CD4-positive, alpha-beta T cell treated with Interleukin-15 for 1 hour (primary cell): Measurements from ENCODE around the gene TM9SF1.

ENCODE experiments used
- DNase-seq: peaks from one replicate; pipeline ENCODE4 v3.0.0-alpha.2; 2020

TM9SF1 gene

GRCh38 chr14:24150061-24150460 is 45.2 kb downstream of the TM9SF1 start:
- no peak for DNase-seq

DNA sequence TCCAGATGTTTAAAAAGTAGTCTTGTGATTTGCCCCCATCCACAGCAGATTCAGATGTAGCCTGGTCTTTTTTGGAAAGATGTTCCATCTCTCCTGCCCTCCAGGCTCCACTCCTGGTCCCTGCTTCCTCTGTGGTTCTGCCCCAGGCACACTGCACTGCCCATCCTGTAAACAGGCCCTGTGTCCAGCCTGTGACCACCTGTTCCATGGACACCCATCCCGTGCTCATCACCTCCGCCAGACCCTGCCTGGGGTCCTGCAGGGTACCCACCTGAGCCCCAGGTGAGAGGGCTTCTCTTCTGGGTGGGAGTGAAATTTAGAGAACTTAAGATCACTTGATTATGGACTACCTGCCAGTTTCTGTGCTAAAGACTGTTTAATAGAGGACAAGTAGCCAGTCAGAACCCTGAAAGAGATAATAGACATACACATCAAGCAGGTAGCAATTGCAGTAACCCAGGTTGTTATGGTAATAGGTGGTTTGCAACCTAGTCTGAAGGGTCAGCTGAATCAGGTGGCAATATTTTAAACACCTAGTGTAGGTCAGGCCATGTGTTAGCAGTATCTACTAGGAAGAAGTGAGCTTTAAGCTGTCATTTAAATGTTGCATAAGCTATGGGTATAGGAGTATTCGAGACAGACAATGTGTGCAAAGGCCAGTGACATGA is 45.8 kb downstream of the TM9SF1 start:
- DNase-seq, result no peak

DNA sequence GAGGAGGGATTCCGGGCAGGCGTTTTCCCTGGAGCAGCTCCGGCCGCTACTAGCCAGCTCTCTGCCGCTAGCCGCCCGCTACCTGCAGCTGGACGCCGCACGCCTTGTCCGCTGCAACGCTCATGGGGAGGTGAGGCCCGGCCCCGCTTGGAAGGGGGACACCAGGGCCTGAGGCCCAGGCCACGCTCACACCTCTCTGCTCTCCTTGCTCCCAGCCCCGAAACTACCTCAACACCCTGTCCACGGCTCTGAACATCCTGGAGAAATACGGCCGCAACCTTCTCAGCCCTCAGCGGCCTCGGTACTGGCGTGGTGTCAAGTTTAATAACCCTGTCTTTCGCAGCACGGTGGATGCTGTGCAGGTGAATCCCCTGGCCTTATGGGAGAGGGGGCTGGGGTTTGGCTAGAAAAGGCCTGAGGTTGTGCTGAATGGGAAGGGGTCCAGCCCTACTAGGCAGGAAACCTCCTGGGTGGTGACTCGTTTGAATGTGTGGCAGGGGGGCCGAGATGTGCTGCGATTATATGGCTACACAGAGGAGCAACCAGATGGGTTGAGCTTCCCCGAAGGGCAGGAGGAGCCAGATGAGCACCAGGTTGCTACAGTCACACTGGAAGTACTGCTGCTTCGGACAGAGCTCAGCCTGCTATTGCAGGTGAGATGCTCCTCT is 47.3 kb downstream of the TM9SF1 start:
- no peak for DNase-seq

GRCh38 chr14:24146978-24147760 is 48.1 kb downstream of the TM9SF1 start, which contains the start of gene RNF31:
Gene RNF31 (plus strand): TSS chr14:24147498. CDS start chr14:24147699, 201 bp downstream.
- peak; percentile 97 for DNase-seq

- DNase-seq, result peak; percentile 93
Measured at GRCh38 chr14:24146453-24146977, 48.7 kb downstream of the TM9SF1 start, which contains the start of gene PSME2. Gene PSME2 (minus strand): TSS chr14:24146610. CDS start chr14:24146581, 29 bp downstream.

- no peak for DNase-seq
Measured at GRCh38 chr14:24145690-24146452, 49.4 kb downstream of the TM9SF1 start.

DNA sequence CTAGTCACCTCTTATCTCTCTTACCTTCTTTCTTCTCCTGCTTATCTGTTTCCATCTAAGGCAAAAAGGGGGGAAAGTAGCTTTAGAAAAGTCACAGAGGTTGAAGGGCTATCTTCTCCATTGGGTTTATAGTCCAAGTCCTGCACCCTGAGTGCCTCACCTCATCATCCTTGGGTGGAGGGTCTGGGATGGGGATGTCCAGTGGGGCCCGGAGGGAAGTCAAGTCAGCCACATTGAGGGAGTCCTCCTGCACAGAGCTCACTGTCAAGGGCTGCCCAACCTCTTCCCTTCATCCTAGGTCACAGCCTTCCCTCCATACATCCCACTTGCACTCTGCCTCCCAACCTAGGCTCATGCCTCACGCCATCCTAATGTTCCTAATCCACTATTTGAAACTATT is 50.0 kb downstream of the TM9SF1 start:
- no peak for DNase-seq

GRCh38 chr14:24144451-24144850 is 50.8 kb downstream of the TM9SF1 start:
- no peak for DNase-seq

GRCh38 chr14:24143511-24143910 is 51.7 kb downstream of the TM9SF1 start:
- no peak for DNase-seq

DNA sequence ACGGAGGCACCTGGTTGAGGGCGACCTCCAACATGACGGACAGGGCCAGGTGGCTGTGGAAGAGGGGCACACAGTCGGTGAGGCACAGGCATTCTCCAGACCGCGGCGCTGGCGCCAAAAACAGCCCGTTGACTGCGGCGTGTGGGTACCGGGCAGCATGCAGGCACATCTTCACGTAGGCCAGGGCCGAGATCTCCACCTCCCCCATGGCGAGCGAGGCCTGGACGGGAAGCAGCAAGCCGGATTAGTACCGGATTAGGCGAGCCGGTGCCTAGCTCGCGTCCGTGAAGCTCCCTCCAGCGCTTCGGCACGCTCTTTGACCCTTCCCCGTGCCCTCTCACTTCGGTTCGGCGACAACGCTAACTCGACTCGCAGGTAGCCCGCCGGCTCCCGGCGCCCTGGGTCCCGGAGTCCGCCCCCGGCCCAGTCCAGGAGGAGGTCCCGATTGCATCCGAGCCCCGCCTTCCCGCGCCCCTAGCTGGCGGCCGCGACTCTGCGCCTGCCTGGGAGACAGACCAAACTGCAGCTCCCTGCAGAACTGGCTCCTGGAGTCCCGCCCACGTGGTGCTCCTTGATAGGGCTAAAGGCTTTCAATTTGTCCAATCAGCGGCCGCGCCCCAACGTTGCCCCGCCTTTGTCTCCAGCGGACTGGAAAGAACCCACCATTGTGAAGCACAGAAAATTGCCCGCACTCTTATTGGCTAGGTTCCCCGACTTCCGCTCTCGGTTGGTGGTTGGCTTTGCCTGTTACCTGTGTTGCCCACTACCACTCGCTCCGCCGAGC is 54.0 kb downstream of the TM9SF1 start, which contains the start of gene EMC9:
Gene EMC9, minus strand, starts transcription at position 495 of the 784 bp plus-strand sequence. Its CDS starts 287 bp downstream, at position 208.
- DNase-seq, result peak; percentile 99

GRCh38 chr14:24139272-24139934 is 55.8 kb downstream of the TM9SF1 start:
- DNase-seq, result no peak
